SK-N-SH treated with all-trans-retinoic acid at 6 μM for 48 hours (cell line): ENCODE data around the gene ACTL10.

Experiments used
- ATAC-seq: fragments of 200-7000 bp; cut with Tn5 transposase; 3 replicates; pipeline ENCODE4 v1.9.1; 2020; ENCODE audit warnings: mild to moderate bottlenecking, moderate library complexity
- ARNTL ChIP-seq: fragments of 450-650 bp; formaldehyde crosslinking; IDR thresholded peaks from 2 replicates; pipeline ENCODE4 v1.5.0; 2020; ENCODE audit warnings: low read depth, mild to moderate bottlenecking, moderate library complexity, borderline replicate concordance
- BACH2 ChIP-seq: fragments of 250-450 bp; sonication (Bioruptor Pico); IDR thresholded peaks from 2 replicates; pipeline ENCODE4 v1.9.0; 2021; ENCODE audit warnings: mild to moderate bottlenecking, borderline replicate concordance
- CREB5 ChIP-seq: fragments of 250-450 bp; sonication (Bioruptor Pico); IDR thresholded peaks from 2 replicates; pipeline ENCODE4 v1.5.1; 2020; ENCODE audit warnings: low read depth, mild to moderate bottlenecking, moderate library complexity
- CSDC2 ChIP-seq: fragments of 250-450 bp; sonication (Bioruptor Pico); IDR thresholded peaks from 2 replicates; pipeline ENCODE4 v1.5.0; 2020; ENCODE audit warnings: mild to moderate bottlenecking, moderate library complexity
- CSRNP3 ChIP-seq: fragments of 250-450 bp; sonication (Bioruptor Pico); IDR thresholded peaks from 2 replicates; pipeline ENCODE4 v1.5.1; 2021; ENCODE audit warnings: mild to moderate bottlenecking, moderate library complexity
- ESRRG ChIP-seq: fragments of 250-450 bp; sonication (Bioruptor Pico); IDR thresholded peaks from 2 replicates; pipeline ENCODE4 v1.6.1; 2021; ENCODE audit warnings: mild to moderate bottlenecking
- GLIS3 ChIP-seq: fragments of 250-450 bp; sonication (Bioruptor Pico); IDR thresholded peaks from 2 replicates; pipeline ENCODE4 v1.5.0; 2020; ENCODE audit warnings: mild to moderate bottlenecking, moderate library complexity
- OSR1 ChIP-seq: fragments of 250-450 bp; sonication (Bioruptor Pico); IDR thresholded peaks from 2 replicates; pipeline ENCODE4 v1.8.0; 2022; ENCODE audit warnings: moderate library complexity, mild to moderate bottlenecking, inconsistent platforms
- POU6F1 ChIP-seq: fragments of 250-450 bp; sonication (Bioruptor Pico); IDR thresholded peaks from 2 replicates; pipeline ENCODE4 v1.8.0; 2021; ENCODE audit warnings: low read depth, mild to moderate bottlenecking, moderate library complexity, borderline replicate concordance
- PPARA ChIP-seq: fragments of 250-450 bp; sonication (Bioruptor Pico); IDR thresholded peaks from 2 replicates; pipeline ENCODE4 v1.5.0; 2020; ENCODE audit warnings: mild to moderate bottlenecking, borderline replicate concordance
- RARB ChIP-seq: fragments of 250-450 bp; sonication (Bioruptor Pico); IDR thresholded peaks from 2 replicates; pipeline ENCODE4 v1.8.0; 2021; ENCODE audit warnings: mild to moderate bottlenecking, moderate library complexity
- SNAI2 ChIP-seq: fragments of 250-450 bp; sonication (Bioruptor Pico); IDR thresholded peaks from 2 replicates; pipeline ENCODE4 v1.5.0; 2020; ENCODE audit warnings: mild to moderate bottlenecking, moderate library complexity
- TCF4 ChIP-seq: fragments of 250-450 bp; sonication (Bioruptor Pico); IDR thresholded peaks from 2 replicates; pipeline ENCODE4 v1.8.0; 2021; ENCODE audit warnings: mild to moderate bottlenecking, moderate library complexity, borderline replicate concordance
- TOX ChIP-seq: fragments of 250-450 bp; sonication (Bioruptor Pico); IDR thresholded peaks from 2 replicates; pipeline ENCODE4 v1.8.0; 2021; ENCODE audit warnings: mild to moderate bottlenecking, moderate library complexity, borderline replicate concordance
- TSHZ2 ChIP-seq: fragments of 250-450 bp; sonication (Bioruptor Pico); IDR thresholded peaks from 2 replicates; pipeline ENCODE4 v1.5.0; 2020; ENCODE audit warnings: mild to moderate bottlenecking, moderate library complexity
- ZC3H10 ChIP-seq: fragments of 250-450 bp; sonication (Bioruptor Pico); IDR thresholded peaks from 2 replicates; pipeline ENCODE4 v1.5.1; 2021; ENCODE audit warnings: mild to moderate bottlenecking, moderate library complexity
- ZFP3 ChIP-seq: fragments of 250-450 bp; sonication (Bioruptor Pico); IDR thresholded peaks from 2 replicates; pipeline ENCODE4 v1.5.0; 2020; ENCODE audit warnings: mild to moderate bottlenecking, moderate library complexity
- ZFP30 ChIP-seq: fragments of 450-650 bp; formaldehyde crosslinking; IDR thresholded peaks from 2 replicates; pipeline ENCODE4 v1.5.0; 2022; ENCODE audit warnings: mild to moderate bottlenecking, moderate library complexity
- ZNF565 ChIP-seq: fragments of 450-650 bp; formaldehyde crosslinking; conservative IDR thresholded peaks from 2 replicates; pipeline ENCODE4 v1.5.0; 2020; ENCODE audit warnings: low read depth, mild to moderate bottlenecking, moderate library complexity
- ZNF8 ChIP-seq: fragments of 450-650 bp; formaldehyde crosslinking; IDR thresholded peaks from 2 replicates; pipeline ENCODE4 v1.5.0; 2020; ENCODE audit warnings: mild to moderate bottlenecking, moderate library complexity

Gene ACTL10

GRCh38 chr20:33650111-33650752 lies 16.5 kb upstream of the ACTL10 start:
- ATAC-seq, result no peak
- no peak for TF ChIP-seq RARB (CRISPR knock-in tag)
- TF ChIP-seq GLIS3 (CRISPR knock-in tag), result no peak
- TF ChIP-seq TSHZ2 (CRISPR knock-in tag), result no peak
- no peak for TF ChIP-seq TOX
- TF ChIP-seq POU6F1 (CRISPR knock-in tag), result no peak
- no peak for TF ChIP-seq PPARA (CRISPR knock-in tag)
- no peak for TF ChIP-seq ZC3H10 (CRISPR knock-in tag)

GRCh38 chr20:33650753-33651561 lies 15.8 kb upstream of the ACTL10 start:
- TF ChIP-seq TSHZ2 (CRISPR knock-in tag) (no peak), CREB5 (CRISPR knock-in tag) (no peak), ZFP3 (no peak), ZC3H10 (CRISPR knock-in tag) (no peak), CSDC2 (CRISPR knock-in tag) (no peak), SNAI2 (CRISPR knock-in tag) (no peak), ZFP30 (CRISPR knock-in tag) (no peak), ZNF565 (no peak), ZNF8 (CRISPR knock-in tag) (no peak), CSRNP3 (CRISPR knock-in tag) (no peak), POU6F1 (CRISPR knock-in tag) (no peak), ARNTL (CRISPR knock-in tag) (no peak), OSR1 (CRISPR knock-in tag) (no peak), BACH2 (CRISPR knock-in tag) (no peak), ESRRG (no peak), TCF4 (no peak), GLIS3 (CRISPR knock-in tag) (no peak)
- TF ChIP-seq, all 23 proteins: peak for 0
- ATAC-seq, result no peak
